ENCODE measurements around the gene KRTAP15-1. TPM values are rescaled to one million over a fixed set of nuclear protein-coding genes. Genes with fewer than 3 reads are reported as not detected.

KRTAP15-1 gene
- total RNA-seq, 1 experiment from 2014 or later: not detected

DNA sequence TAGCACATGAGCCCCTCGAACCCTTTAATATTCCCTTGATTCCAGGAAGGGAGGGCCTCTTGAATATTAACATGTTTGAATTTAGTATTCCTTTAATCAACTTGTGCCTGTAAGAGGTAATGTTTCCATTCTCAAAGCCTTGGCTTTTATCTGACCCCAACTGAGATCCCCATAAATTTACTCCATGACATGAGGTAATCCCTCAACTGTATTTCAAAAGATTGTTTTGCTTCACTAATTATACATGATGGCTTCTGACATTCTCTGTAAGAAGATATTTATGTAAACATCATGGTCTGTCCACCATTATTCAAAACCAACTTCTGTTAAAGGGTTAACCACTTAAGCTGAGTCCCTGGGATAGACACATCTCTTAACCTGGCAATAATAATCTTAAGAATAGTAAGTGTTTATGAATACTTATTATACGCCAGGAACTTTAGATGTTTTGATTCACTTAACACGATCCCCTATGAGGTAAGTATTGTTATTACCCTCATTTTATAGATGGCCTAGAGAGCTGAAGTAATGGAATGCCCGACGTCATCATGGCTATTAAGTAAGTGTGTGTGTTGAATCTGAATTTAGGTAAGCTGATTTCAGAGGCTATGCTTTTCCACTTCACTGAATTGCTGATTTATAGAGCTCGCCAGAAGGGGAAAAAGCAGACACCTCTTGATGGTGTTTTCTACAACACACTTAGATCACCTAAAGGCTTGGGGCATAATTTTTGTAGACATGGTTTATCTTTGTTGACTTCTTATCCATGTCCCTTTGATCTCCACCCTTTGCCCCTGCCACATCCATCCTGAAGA lies 29.0 kb downstream of the KRTAP15-1 start:
- H3K36me3 ChIP-seq: no peaks in the 10 kb centered on the region
- no peak overlapping the region for H3K4me3 ChIP-seq
- H3K4me1 ChIP-seq: no peaks in the 10 kb centered on the region
- H3K27me3 ChIP-seq: peaks cover 3% of the 10 kb centered on the region; the same call in 1 of the 2 replicates
- no peak overlapping the region for H3K27ac ChIP-seq
- no peaks in the 10 kb centered on the region for H3K9me3 ChIP-seq (replicated peaks)
- DNase-seq: no peak

- Histone ChIP-seq H3K27ac (no peak overlapping the region), H3K4me1 (no peaks in the 10 kb centered on the region), H3K4me3 (no peak overlapping the region), H3K9me3 (replicated peaks) (no peaks in the 10 kb centered on the region), H3K27me3 (no peaks in the 10 kb centered on the region; the same call in 1 of the 2 replicates), H3K36me3 (no peaks in the 10 kb centered on the region)
- no peak for DNase-seq
Observed at GRCh38 chr21:30478004-30478403, 37.9 kb downstream of the KRTAP15-1 start.

GRCh38 chr21:30479259-30479658 lies 39.2 kb downstream of the KRTAP15-1 start:
- DNase-seq: no peak
- H3K4me1 ChIP-seq: no peaks in the 10 kb centered on the region
- H3K27ac ChIP-seq: no peak overlapping the region
- no peaks in the 10 kb centered on the region for H3K9me3 ChIP-seq (replicated peaks)
- H3K27me3 ChIP-seq: no peaks in the 10 kb centered on the region; the same call in 1 of the 2 replicates
- H3K36me3 ChIP-seq: no peaks in the 10 kb centered on the region
- H3K4me3 ChIP-seq: no peak overlapping the region

DNA sequence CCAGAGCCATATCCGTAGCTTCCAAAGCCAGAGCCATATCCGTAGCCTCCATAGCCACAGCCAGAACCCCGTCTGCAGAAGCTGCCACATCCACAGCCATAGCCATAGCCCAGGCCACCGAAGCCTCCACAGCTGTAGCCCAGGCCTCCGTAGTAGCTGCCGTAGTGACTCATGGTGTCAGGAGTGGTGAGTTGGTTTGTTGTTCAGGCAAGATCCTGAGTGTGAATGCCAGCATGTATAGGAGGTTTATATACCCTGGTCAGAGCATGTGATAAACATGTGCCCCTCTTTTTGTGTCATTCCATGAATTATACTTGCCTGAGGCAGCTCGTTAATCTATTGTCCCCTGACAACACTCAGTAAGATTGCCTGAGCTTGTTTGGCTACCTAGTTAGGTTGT lies 40.1 kb downstream of the KRTAP15-1 start, which contains the start of gene KRTAP19-1:
Gene KRTAP19-1, minus strand, starts transcription at position 223 of the 400 bp plus-strand sequence. Its CDS starts 50 bp downstream, at position 173.
- Histone ChIP-seq H3K4me1 (no peaks in the 10 kb centered on the region), H3K4me3 (no peak within 1 kb of the TSS), H3K27me3 (no peaks in the 10 kb centered on the region; the same call in 1 of the 2 replicates), H3K9me3 (replicated peaks) (no peaks in the 10 kb centered on the region), H3K36me3 (no peaks in the 10 kb centered on the region), H3K27ac (no peak within 1 kb of the TSS)
- DNase-seq: no peak

DNA sequence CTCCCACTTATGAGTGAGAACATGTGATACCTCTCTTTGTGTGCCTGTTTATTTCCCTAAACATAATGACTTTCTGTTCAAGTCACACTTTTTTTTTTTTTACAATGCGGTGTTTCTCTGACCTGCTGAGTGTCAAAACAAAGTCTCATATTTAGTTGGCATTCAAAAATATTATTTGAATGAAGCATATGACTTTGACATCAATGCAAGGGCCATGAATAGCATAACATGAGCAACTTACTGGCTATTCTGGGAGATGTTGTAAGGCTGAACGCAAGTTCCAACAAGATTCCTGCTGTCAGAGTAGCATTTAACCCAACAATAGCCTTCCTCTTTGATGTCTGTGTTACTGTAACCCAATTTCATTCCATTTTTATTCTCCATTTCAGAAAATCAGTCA lies 42.1 kb downstream of the KRTAP15-1 start:
- DNase-seq: no peak
- no peak overlapping the region for H3K27ac ChIP-seq
- no peaks in the 10 kb centered on the region for H3K4me1 ChIP-seq
- no peaks in the 10 kb centered on the region for H3K9me3 ChIP-seq (replicated peaks)
- no peaks in the 10 kb centered on the region for H3K36me3 ChIP-seq
- no peaks in the 10 kb centered on the region; the same call in 1 of the 2 replicates for H3K27me3 ChIP-seq
- H3K4me3 ChIP-seq: no peak overlapping the region

GRCh38 chr21:30486180-30486579 lies 46.1 kb downstream of the KRTAP15-1 start:
- Histone ChIP-seq H3K27ac (no peak overlapping the region), H3K4me1 (no peaks in the 10 kb centered on the region), H3K27me3 (peaks cover 4% of the 10 kb centered on the region; the same call in 1 of the 2 replicates), H3K36me3 (no peaks in the 10 kb centered on the region), H3K4me3 (no peak overlapping the region), H3K9me3 (replicated peaks) (no peaks in the 10 kb centered on the region)
- DNase-seq: no peak

GRCh38 chr21:30487336-30487735 lies 47.3 kb downstream of the KRTAP15-1 start, which contains the start of gene KRTAP19-2:
Gene KRTAP19-2 (minus strand): TSS chr21:30487436. CDS start chr21:30487348, 88 bp downstream.
- no peaks in the 10 kb centered on the region for H3K9me3 ChIP-seq (replicated peaks)
- DNase-seq: no peak
- H3K27ac ChIP-seq: no peak within 1 kb of the TSS
- no peaks in the 10 kb centered on the region for H3K36me3 ChIP-seq
- H3K27me3 ChIP-seq: peaks cover 4% of the 10 kb centered on the region
- no peaks in the 10 kb centered on the region for H3K4me1 ChIP-seq
- no peak within 1 kb of the TSS for H3K4me3 ChIP-seq

Other genes with a start within 250 kb of the KRTAP15-1 start
- not detected in 2 replicates for gene CLDN8, start 224.2 kb upstream of the KRTAP15-1 start, total RNA-seq (2014; rRNA removed; shearing (Covaris generic))
- not detected in 2 replicates for gene KRTAP24-1, start 157.3 kb upstream of the KRTAP15-1 start, total RNA-seq (2014; rRNA removed; shearing (Covaris generic))
- not detected in 2 replicates for gene KRTAP25-1, start 150.8 kb upstream of the KRTAP15-1 start, total RNA-seq (2014; rRNA removed; shearing (Covaris generic))
- not detected in 2 replicates for gene KRTAP26-1, start 120.0 kb upstream of the KRTAP15-1 start, total RNA-seq (2014; rRNA removed; shearing (Covaris generic))
- not detected in 2 replicates for gene KRTAP27-1, start 102.6 kb upstream of the KRTAP15-1 start, total RNA-seq (2014; rRNA removed; shearing (Covaris generic))
- not detected in 2 replicates for gene KRTAP23-1, start 91.7 kb upstream of the KRTAP15-1 start, total RNA-seq (2014; rRNA removed; shearing (Covaris generic))
- not detected in 2 replicates for gene KRTAP13-2, start 68.0 kb upstream of the KRTAP15-1 start, total RNA-seq (2014; rRNA removed; shearing (Covaris generic))
- gene KRTAP13-1, start 44.2 kb upstream of the KRTAP15-1 start, total RNA-seq (2014; rRNA removed; shearing (Covaris generic)): not detected in 2 replicates
- not detected in 2 replicates for gene KRTAP13-3, start 14.3 kb upstream of the KRTAP15-1 start, total RNA-seq (2014; rRNA removed; shearing (Covaris generic))
- not detected in 2 replicates for gene KRTAP13-4, start 10.1 kb upstream of the KRTAP15-1 start, total RNA-seq (2014; rRNA removed; shearing (Covaris generic))
- not detected in 2 replicates for gene KRTAP19-1, start 40.1 kb downstream of the KRTAP15-1 start, total RNA-seq (2014; rRNA removed; shearing (Covaris generic))
- not detected in 2 replicates for gene KRTAP19-2, start 47.2 kb downstream of the KRTAP15-1 start, total RNA-seq (2014; rRNA removed; shearing (Covaris generic))
- gene KRTAP19-3, start 51.7 kb downstream of the KRTAP15-1 start, total RNA-seq (2014; rRNA removed; shearing (Covaris generic)): not detected in 2 replicates
- not detected in 2 replicates for gene KRTAP19-4, start 56.9 kb downstream of the KRTAP15-1 start, total RNA-seq (2014; rRNA removed; shearing (Covaris generic))
- gene KRTAP19-5, start 61.9 kb downstream of the KRTAP15-1 start, total RNA-seq (2014; rRNA removed; shearing (Covaris generic)): not detected in 2 replicates
- gene KRTAP19-6, start 101.6 kb downstream of the KRTAP15-1 start, total RNA-seq (2014; rRNA removed; shearing (Covaris generic)): not detected in 2 replicates
- not detected in 2 replicates for gene KRTAP19-7, start 121.0 kb downstream of the KRTAP15-1 start, total RNA-seq (2014; rRNA removed; shearing (Covaris generic))
- not detected in 2 replicates for gene KRTAP22-2, start 150.1 kb downstream of the KRTAP15-1 start, total RNA-seq (2014; rRNA removed; shearing (Covaris generic))
- not detected in 2 replicates for gene KRTAP6-3, start 152.2 kb downstream of the KRTAP15-1 start, total RNA-seq (2014; rRNA removed; shearing (Covaris generic))
- not detected in 2 replicates for gene KRTAP6-2, start 158.6 kb downstream of the KRTAP15-1 start, total RNA-seq (2014; rRNA removed; shearing (Covaris generic))
- gene KRTAP22-1, start 160.8 kb downstream of the KRTAP15-1 start, total RNA-seq (2014; rRNA removed; shearing (Covaris generic)): not detected in 2 replicates
- gene KRTAP6-1, start 173.7 kb downstream of the KRTAP15-1 start, total RNA-seq (2014; rRNA removed; shearing (Covaris generic)): not detected in 2 replicates
- not detected in 2 replicates for gene KRTAP20-1, start 176.2 kb downstream of the KRTAP15-1 start, total RNA-seq (2014; rRNA removed; shearing (Covaris generic))
- gene KRTAP20-4, start 180.4 kb downstream of the KRTAP15-1 start, total RNA-seq (2014; rRNA removed; shearing (Covaris generic)): not detected in 2 replicates
- gene KRTAP20-2, start 194.9 kb downstream of the KRTAP15-1 start, total RNA-seq (2014; rRNA removed; shearing (Covaris generic)): not detected in 2 replicates
- gene KRTAP20-3, start 202.6 kb downstream of the KRTAP15-1 start, total RNA-seq (2014; rRNA removed; shearing (Covaris generic)): not detected in 2 replicates